ENCODE measurements around the gene CARD19. TPM values are rescaled to one million over a fixed set of nuclear protein-coding genes. Genes with fewer than 3 reads are reported as not detected.

The CARD19 gene
- total RNA-seq, 1 experiment from 2014 or later = 36.6 TPM

- Mint-ChIP-seq H3K4me1 (ENCODE audit: insufficient read depth, unreplicated experiment) (peaks cover 7% of the 10 kb centered on the region), H3K9me3 (ENCODE audit: unreplicated experiment) (no peaks in the 10 kb centered on the region), H3K27ac (ENCODE audit: low read depth, unreplicated experiment) (no peak overlapping the region), H3K27me3 (ENCODE audit: insufficient read depth, unreplicated experiment) (no peaks in the 10 kb centered on the region), H3K4me3 (ENCODE audit: unreplicated experiment) (no peak overlapping the region), H3K36me3 (ENCODE audit: insufficient read depth, unreplicated experiment) (peaks cover 67% of the 10 kb centered on the region)
- ChIA-PET CTCF (interaction anchor here (0.5 to 1.0 kb wide), 4 partner anchors 18 to 887 kb away, joined by 3 to 4 read pairs (median 3); no protein-coding TSS in a partner anchor), POLR2A (no interaction called here)
- intact Hi-C loops (cut with micrococcal nuclease) = no loop called here
- no peak for DNase-seq (ENCODE audit: unreplicated experiment)
- no peak for TF ChIP-seq CTCF (IDR thresholded peaks at IDR 0.05; ENCODE audit: unreplicated experiment)
- BruUV-seq (replicated peaks) = no TSS peak
These were observed 30.9 kb downstream of the CARD19 start for GRCh38 chr9:93126825-93127368.

GRCh38 chr9:93127395-93127911 lies 31.4 kb downstream of the CARD19 start:
- no TSS peak for BruUV-seq (replicated peaks)
- no peak overlapping the region for H3K4me3 Mint-ChIP-seq (ENCODE audit: unreplicated experiment)
- H3K4me1 Mint-ChIP-seq (ENCODE audit: insufficient read depth, unreplicated experiment) = peaks cover 13% of the 10 kb centered on the region
- H3K27me3 Mint-ChIP-seq (ENCODE audit: insufficient read depth, unreplicated experiment) = no peaks in the 10 kb centered on the region
- intact Hi-C loops (cut with micrococcal nuclease) = no loop called here
- ChIA-PET POLR2A (no interaction called here), CTCF (interaction anchor here (0.5 to 1.0 kb wide), 4 partner anchors 19 to 886 kb away, joined by 3 to 4 read pairs (median 3); no protein-coding TSS in a partner anchor)
- DNase-seq (ENCODE audit: unreplicated experiment) = no peak
- peaks cover 67% of the 10 kb centered on the region for H3K36me3 Mint-ChIP-seq (ENCODE audit: insufficient read depth, unreplicated experiment)
- TF ChIP-seq CTCF (IDR thresholded peaks at IDR 0.05; ENCODE audit: unreplicated experiment) = no peak
- no peak overlapping the region for H3K27ac Mint-ChIP-seq (ENCODE audit: low read depth, unreplicated experiment)
- H3K9me3 Mint-ChIP-seq (ENCODE audit: unreplicated experiment) = no peaks in the 10 kb centered on the region

GRCh38 chr9:93128011-93128714 lies 32.1 kb downstream of the CARD19 start:
- peaks cover 61% of the 10 kb centered on the region for H3K36me3 Mint-ChIP-seq (ENCODE audit: insufficient read depth, unreplicated experiment)
- intact Hi-C loops (cut with micrococcal nuclease) = no loop called here
- ChIA-PET CTCF (interaction anchor here (1.0 kb wide), 1 partner anchor 19 kb away, joined by 4 read pairs; no protein-coding TSS in a partner anchor), POLR2A (no interaction called here)
- no peaks in the 10 kb centered on the region for H3K9me3 Mint-ChIP-seq (ENCODE audit: unreplicated experiment)
- peaks cover 18% of the 10 kb centered on the region for H3K4me1 Mint-ChIP-seq (ENCODE audit: insufficient read depth, unreplicated experiment)
- peak overlapping the region; percentile 22 for H3K27ac Mint-ChIP-seq (ENCODE audit: low read depth, unreplicated experiment)
- no peak overlapping the region for H3K4me3 Mint-ChIP-seq (ENCODE audit: unreplicated experiment)
- no peak for TF ChIP-seq CTCF (IDR thresholded peaks at IDR 0.05; ENCODE audit: unreplicated experiment)
- no peaks in the 10 kb centered on the region for H3K27me3 Mint-ChIP-seq (ENCODE audit: insufficient read depth, unreplicated experiment)
- BruUV-seq (replicated peaks) = no TSS peak
- no peak for DNase-seq (ENCODE audit: unreplicated experiment)

DNA sequence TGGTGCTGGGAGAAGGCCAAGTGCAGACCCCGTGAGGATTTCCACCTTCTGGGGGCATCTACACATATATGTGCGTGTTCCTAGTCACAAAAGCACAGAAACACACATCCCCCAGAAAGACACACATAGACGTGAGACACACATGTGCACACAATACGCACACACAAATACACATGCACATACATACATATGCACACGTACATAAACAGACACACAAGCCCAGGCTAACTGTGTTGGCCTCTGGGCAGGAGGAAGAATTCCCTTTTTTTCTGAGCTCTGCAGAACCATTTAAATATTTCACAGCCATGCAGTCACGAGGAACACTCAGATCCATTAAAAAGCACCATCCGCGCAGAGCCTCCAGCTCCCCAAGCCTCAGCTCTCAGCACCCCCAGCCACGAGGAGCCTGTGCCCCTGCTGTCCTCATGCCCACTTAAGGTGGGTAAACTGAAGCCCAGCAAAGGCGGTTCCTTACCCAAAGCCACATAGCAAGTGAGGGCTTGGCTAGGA lies 32.8 kb downstream of the CARD19 start:
- intact Hi-C loops (cut with micrococcal nuclease) = no loop called here
- Mint-ChIP-seq H3K36me3 (ENCODE audit: insufficient read depth, unreplicated experiment) (peaks cover 55% of the 10 kb centered on the region), H3K4me3 (ENCODE audit: unreplicated experiment) (no peak overlapping the region), H3K4me1 (ENCODE audit: insufficient read depth, unreplicated experiment) (peaks cover 18% of the 10 kb centered on the region), H3K27ac (ENCODE audit: low read depth, unreplicated experiment) (peak overlapping the region; percentile 22), H3K27me3 (ENCODE audit: insufficient read depth, unreplicated experiment) (no peaks in the 10 kb centered on the region), H3K9me3 (ENCODE audit: unreplicated experiment) (no peaks in the 10 kb centered on the region)
- ChIA-PET CTCF (interaction anchor here (0.9 to 1.8 kb wide), 5 partner anchors 10 to 171 kb away, joined by 3 to 6 read pairs (median 3); no protein-coding TSS in a partner anchor), POLR2A (interaction anchor here (1.3 kb wide), 1 partner anchor 9 kb away, joined by 5 read pairs; no protein-coding TSS in a partner anchor)
- no TSS peak for BruUV-seq (replicated peaks)
- no peak for TF ChIP-seq CTCF (IDR thresholded peaks at IDR 0.05; ENCODE audit: unreplicated experiment)
- no peak for DNase-seq (ENCODE audit: unreplicated experiment)
